HEK293 (cell line): ENCODE results near the gene PALM2AKAP2.

ENCODE experiments used
- CTCF ChIA-PET: fragments of 350-600 bp; formaldehyde crosslinking; extraction: SDS; loops from one replicate; lab custom pipeline; 2021; ENCODE audit warnings: antibody characterized with exemption; lab: Yijun Ruan, JAX
- POLR2A ChIA-PET: fragments of 300-600 bp; formaldehyde crosslinking; extraction: SDS; loops from one replicate; lab custom pipeline; 2020; ENCODE audit warnings: antibody characterized with exemption, inconsistent platforms; lab: Yijun Ruan, JAX
- H3K27ac ChIP-seq: fragments of 200-500 bp; sonication (Bioruptor generic); 2 replicates; pipeline ENCODE4 v1.5.1; 2014; ENCODE audit warnings: low read depth, low read length, control low read depth, inconsistent platforms; ENCODE audit errors: extremely low read depth
- H3K36me3 ChIP-seq, 2 experiments: fragments of 200-500 bp in 1 of 2; sonication (Bioruptor generic) in 1 of 2; 1 replicate in 1 of 2; 2 replicates in 1 of 2; pipeline ENCODE4 v1.5.1; 2014 to 2017; ENCODE audit warnings: inconsistent platforms in 2 of 2, low read length in 2 of 2; ENCODE audit not compliant: control insufficient read depth in 2 of 2, insufficient read depth in 1 of 2
- H3K4me1 ChIP-seq: fragments of 200-500 bp; sonication (Bioruptor generic); 2 replicates; pipeline ENCODE4 v1.5.1; 2014; ENCODE audit warnings: mild to moderate bottlenecking, low read length, inconsistent platforms; ENCODE audit not compliant: control insufficient read depth, insufficient read depth
- H3K4me3 ChIP-seq: 2 replicates; pipeline ENCODE4 v1.5.1; 2011; ENCODE audit warnings: low read depth, mild to moderate bottlenecking, control low read depth, low read length, moderate library complexity
- H3K9me3 ChIP-seq: fragments of 200-500 bp; sonication (Bioruptor generic); 2 replicates; pipeline ENCODE4 v1.5.1; 2014; ENCODE audit warnings: low read depth, low read length, inconsistent platforms; ENCODE audit not compliant: control insufficient read depth, insufficient read depth
- ELK4 ChIP-seq: IDR thresholded peaks from 2 replicates; pipeline ENCODE4 v1.6.1; 2011; ENCODE audit warnings: mild to moderate bottlenecking, low read depth, low read length, borderline replicate concordance
- HOXA7 ChIP-seq: sonication (generic); formaldehyde crosslinking; IDR thresholded peaks from 2 replicates; pipeline ENCODE4 v1.8.1; 2022; ENCODE audit warnings: missing genetic modification reagents, borderline replicate concordance
- KLF10 ChIP-seq: fragments of 450-650 bp; IDR thresholded peaks from 2 replicates; pipeline ENCODE4 v1.5.1; 2018; ENCODE audit warnings: missing biosample characterization, mild to moderate bottlenecking, missing genetic modification characterization
- PBX3 ChIP-seq: sonication (generic); formaldehyde crosslinking; IDR thresholded peaks from 2 replicates; pipeline ENCODE4 v1.8.1; 2022; ENCODE audit warnings: mild to moderate bottlenecking, moderate library complexity, missing genetic modification reagents
- SCRT2 ChIP-seq: fragments of 450-650 bp; formaldehyde crosslinking; IDR thresholded peaks from 2 replicates; pipeline ENCODE4 v1.5.1; 2016; ENCODE audit warnings: missing biosample characterization, missing genetic modification characterization
- TCF7L2 ChIP-seq: IDR thresholded peaks from 2 replicates; pipeline ENCODE4 v1.6.1; 2011; ENCODE audit warnings: low read depth, mild to moderate bottlenecking, inconsistent platforms, low read length, moderate library complexity, borderline replicate concordance
- ZBTB21 ChIP-seq: fragments of 450-650 bp; formaldehyde crosslinking; IDR thresholded peaks from 2 replicates; pipeline ENCODE4 v1.5.1; 2017; ENCODE audit warnings: missing biosample characterization, missing genetic modification characterization
- ZBTB49 ChIP-seq: fragments of 450-650 bp; formaldehyde crosslinking; IDR thresholded peaks from 2 replicates; pipeline ENCODE4 v1.5.1; 2016; ENCODE audit warnings: missing biosample characterization, missing genetic modification characterization, low read depth
- ZNF121 ChIP-seq: fragments of 450-650 bp; formaldehyde crosslinking; IDR thresholded peaks from 2 replicates; pipeline ENCODE4 v1.5.1; 2016; ENCODE audit warnings: missing biosample characterization, missing genetic modification characterization
- ZNF138 ChIP-seq: fragments of 450-650 bp; formaldehyde crosslinking; IDR thresholded peaks from 2 replicates; pipeline ENCODE4 v1.5.1; 2016; ENCODE audit warnings: missing biosample characterization, missing genetic modification characterization, borderline replicate concordance
- ZNF174 ChIP-seq: fragments of 450-650 bp; formaldehyde crosslinking; IDR thresholded peaks from 2 replicates; pipeline ENCODE4 v1.5.0; 2017; ENCODE audit warnings: missing biosample characterization, mild to moderate bottlenecking, missing genetic modification characterization
- ZNF239 ChIP-seq: fragments of 450-650 bp; formaldehyde crosslinking; IDR thresholded peaks from 2 replicates; pipeline ENCODE4 v1.5.1; 2016; ENCODE audit warnings: missing biosample characterization, missing genetic modification characterization
- ZNF26 ChIP-seq: fragments of 450-650 bp; formaldehyde crosslinking; IDR thresholded peaks from 2 replicates; pipeline ENCODE4 v1.5.1; 2016; ENCODE audit warnings: missing biosample characterization, missing genetic modification characterization
- ZNF37A ChIP-seq: fragments of 450-650 bp; IDR thresholded peaks from 2 replicates; pipeline ENCODE4 v1.5.1; 2018; ENCODE audit warnings: missing biosample characterization, missing genetic modification characterization
- ZNF404 ChIP-seq: fragments of 450-650 bp; formaldehyde crosslinking; IDR thresholded peaks from 2 replicates; pipeline ENCODE4 v1.5.1; 2017; ENCODE audit warnings: missing biosample characterization, missing genetic modification characterization
- ZNF558 ChIP-seq: fragments of 450-650 bp; formaldehyde crosslinking; IDR thresholded peaks from 2 replicates; pipeline ENCODE4 v1.5.1; 2016; ENCODE audit warnings: missing biosample characterization, missing genetic modification characterization
- ZNF626 ChIP-seq: fragments of 450-650 bp; sonication (Bioruptor Pico); formaldehyde crosslinking; IDR thresholded peaks from 2 replicates; pipeline ENCODE4 v1.5.1; 2018; ENCODE audit warnings: missing biosample characterization, missing genetic modification characterization, inconsistent platforms

Gene PALM2AKAP2

GRCh38 chr9:109735801-109736200 is 44.2 kb upstream of the PALM2AKAP2 start:
- TF ChIP-seq SCRT2 (tag by site-specific recombination) (0 out of 2 replicates have a peak, but pooled peaks have one; percentile 34), TCF7L2 (no peak)
- Histone ChIP-seq H3K4me3 (no peak overlapping the region), H3K36me3 (no peaks in the 10 kb centered on the region), H3K4me1 (no peaks in the 10 kb centered on the region; the same call in 1 of the 2 replicates), H3K9me3 (no peaks in the 10 kb centered on the region), H3K27ac (no peak overlapping the region)
- ChIA-PET POLR2A (no interaction called here), CTCF (interaction anchor here (0.6 kb wide), 1 partner anchor 169 kb away, joined by 4 read pairs; no protein-coding TSS in a partner anchor)

- Histone ChIP-seq H3K27ac (no peak overlapping the region), H3K36me3 (no peaks in the 10 kb centered on the region), H3K9me3 (no peaks in the 10 kb centered on the region), H3K4me1 (no peaks in the 10 kb centered on the region)
- ChIA-PET POLR2A (no interaction called here), CTCF (interaction anchor here (0.7 kb wide), 1 partner anchor 10 kb away, joined by 3 read pairs; no protein-coding TSS in a partner anchor)
- TF ChIP-seq HOXA7 (CRISPR knock-in tag) (no peak), ZNF174 (tag by site-specific recombination) (no peak), ZNF121 (tag by site-specific recombination) (no peak), ZNF37A (tag by site-specific recombination) (no peak), ZNF26 (no peak), ZNF138 (tag by site-specific recombination) (no peak), ZBTB49 (no peak), ZNF558 (tag by site-specific recombination) (no peak), KLF10 (tag by site-specific recombination) (no peak)
- TF ChIP-seq, all 188 proteins: peak for 0
- no peak overlapping the region for H3K4me3 ChIP-seq
These were observed 42.7 kb upstream of the PALM2AKAP2 start for GRCh38 chr9:109737295-109737694.

GRCh38 chr9:109739760-109740159 is 40.2 kb upstream of the PALM2AKAP2 start:
- ChIA-PET CTCF (interaction anchor here (0.7 to 1.0 kb wide), 2 partner anchors 41 to 77 kb away, joined by 3 read pairs; partner anchors contain the start of gene PALM2AKAP2), POLR2A (no interaction called here)
- no peaks in the 10 kb centered on the region for H3K36me3 ChIP-seq
- H3K27ac ChIP-seq = no peak overlapping the region
- TF ChIP-seq ZNF404 (no peak), ZBTB21 (tag by site-specific recombination) (no peak), ZNF626 (no peak), ELK4 (no peak), PBX3 (CRISPR knock-in tag) (no peak), ZNF239 (no peak)
- H3K4me1 ChIP-seq = no peaks in the 10 kb centered on the region; the same call in 1 of the 2 replicates
- no peak overlapping the region for H3K4me3 ChIP-seq
- H3K9me3 ChIP-seq = no peaks in the 10 kb centered on the region
